HG02938 (cell line): ENCODE data around the gene TMEM181.

ENCODE experiments used
- ATAC-seq: cut with Tn5 transposase; IDR thresholded peaks from one replicate; pipeline ENCODE4 v1.9.1; 2021; ENCODE audit warnings: mild to moderate bottlenecking, moderate library complexity; ENCODE audit not compliant: unreplicated experiment

Gene TMEM181

GRCh38 chr6:158680481-158680880 lies 120.6 kb downstream of the TMEM181 start:
- no peak for ATAC-seq

DNA sequence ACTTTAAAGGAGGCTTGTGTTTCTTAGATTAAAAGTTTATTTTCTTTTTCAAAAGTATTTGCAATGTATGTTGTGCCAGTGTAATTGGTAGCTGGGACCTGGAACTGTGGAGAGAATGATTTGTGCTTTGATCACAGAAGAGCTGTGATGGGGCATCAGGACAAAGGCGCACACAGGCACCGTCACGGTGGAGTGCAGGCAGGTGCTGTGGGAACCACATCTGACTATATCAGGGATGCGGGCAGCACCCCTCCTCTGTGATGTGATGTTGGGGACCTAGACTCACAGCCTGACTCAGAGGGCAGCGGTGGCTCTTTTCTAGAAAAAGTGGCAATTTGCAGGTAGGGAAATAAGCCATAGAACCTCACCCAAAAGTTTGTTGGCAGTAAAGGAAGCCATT lies 124.4 kb downstream of the TMEM181 start:
- ATAC-seq, result no peak

DNA sequence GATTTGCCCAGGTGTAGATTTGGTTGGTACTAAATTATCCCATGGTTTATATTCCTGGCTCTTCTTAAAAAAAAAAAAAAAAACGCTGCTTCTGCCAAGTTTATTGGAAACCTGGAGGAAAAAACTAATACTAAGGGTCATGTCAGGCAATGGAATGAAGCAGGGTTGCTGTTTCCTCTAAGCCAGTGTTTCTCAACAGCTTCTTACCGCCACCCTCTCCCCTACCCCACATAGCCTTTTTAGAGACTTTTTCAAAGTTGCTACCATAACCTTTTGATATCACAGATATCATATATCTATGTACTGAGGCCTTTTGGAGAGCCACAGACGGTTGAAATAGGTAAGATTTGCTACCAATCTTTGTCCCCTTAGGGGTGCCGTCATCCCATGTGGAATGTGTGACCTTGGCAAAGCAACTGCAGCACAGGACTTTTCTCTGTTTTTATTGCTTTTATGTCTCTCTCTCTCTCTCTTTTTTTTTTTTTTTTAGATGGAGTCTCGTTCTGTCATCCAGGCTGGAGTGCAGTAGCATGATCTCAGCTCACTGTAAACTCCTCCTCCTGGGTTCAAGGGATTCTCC lies 124.9 kb downstream of the TMEM181 start:
- no peak for ATAC-seq
